Measurements from ENCODE around the gene SIL1. TPM values are rescaled to one million over a fixed set of nuclear protein-coding genes. Genes with fewer than 3 reads are reported as not detected.

SIL1 gene
- total RNA-seq, 1 donor from 2014 or later: 39.3 TPM

- no peaks in the 10 kb centered on the region for H3K27me3 ChIP-seq (ENCODE audit: low read depth)
- no peak overlapping the region for H3K4me3 ChIP-seq
- no peaks in the 10 kb centered on the region for H3K36me3 ChIP-seq
- no peaks in the 10 kb centered on the region for H3K9me3 ChIP-seq (replicated peaks)
- peaks cover 4% of the 10 kb centered on the region for H3K4me1 ChIP-seq
- intact Hi-C loops (cut with micrococcal nuclease): no loop called here
- DNase-seq: no peak
- TF ChIP-seq CTCF (IDR thresholded peaks at IDR 0.05; ENCODE audit: borderline replicate concordance): no peak
- no peak overlapping the region for H3K27ac ChIP-seq (replicated peaks)
Measured at GRCh38 chr5:139052975-139053374, 145.2 kb downstream of the SIL1 start.

GRCh38 chr5:139051392-139051791 lies 146.8 kb downstream of the SIL1 start:
- Histone ChIP-seq H3K27ac (replicated peaks) (no peak overlapping the region), H3K36me3 (no peaks in the 10 kb centered on the region), H3K9me3 (replicated peaks) (no peaks in the 10 kb centered on the region), H3K27me3 (ENCODE audit: low read depth) (no peaks in the 10 kb centered on the region), H3K4me3 (no peak overlapping the region), H3K4me1 (no peaks in the 10 kb centered on the region)
- no peak for TF ChIP-seq CTCF (IDR thresholded peaks at IDR 0.05; ENCODE audit: borderline replicate concordance)
- intact Hi-C loops (cut with micrococcal nuclease): no loop called here
- no peak for DNase-seq

DNA sequence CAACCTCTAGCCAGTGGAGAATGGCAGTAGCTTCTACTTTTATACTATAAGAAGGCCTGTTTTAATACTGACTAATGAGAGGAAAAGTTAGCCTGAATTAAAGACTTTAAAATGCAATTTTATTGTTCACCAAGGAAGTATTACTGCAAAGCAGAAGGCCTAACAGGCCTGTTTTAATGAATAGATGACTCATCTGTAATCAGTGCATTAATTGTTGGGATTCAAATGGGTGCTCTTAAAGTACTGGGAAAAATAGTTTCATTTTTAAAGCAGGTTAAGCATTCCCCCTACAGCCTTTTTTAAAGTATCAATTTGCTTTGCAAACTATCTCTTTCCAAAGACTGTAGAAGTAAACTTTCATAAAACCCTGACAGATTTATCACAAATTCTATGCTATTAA lies 147.7 kb downstream of the SIL1 start:
- no peak for DNase-seq
- TF ChIP-seq CTCF (IDR thresholded peaks at IDR 0.05; ENCODE audit: borderline replicate concordance): no peak
- H3K36me3 ChIP-seq: no peaks in the 10 kb centered on the region
- H3K27me3 ChIP-seq (ENCODE audit: low read depth): no peaks in the 10 kb centered on the region
- H3K9me3 ChIP-seq (replicated peaks): no peaks in the 10 kb centered on the region
- H3K4me1 ChIP-seq: no peaks in the 10 kb centered on the region
- intact Hi-C loops (cut with micrococcal nuclease): no loop called here
- H3K27ac ChIP-seq (replicated peaks): no peak overlapping the region
- H3K4me3 ChIP-seq: no peak overlapping the region

DNA sequence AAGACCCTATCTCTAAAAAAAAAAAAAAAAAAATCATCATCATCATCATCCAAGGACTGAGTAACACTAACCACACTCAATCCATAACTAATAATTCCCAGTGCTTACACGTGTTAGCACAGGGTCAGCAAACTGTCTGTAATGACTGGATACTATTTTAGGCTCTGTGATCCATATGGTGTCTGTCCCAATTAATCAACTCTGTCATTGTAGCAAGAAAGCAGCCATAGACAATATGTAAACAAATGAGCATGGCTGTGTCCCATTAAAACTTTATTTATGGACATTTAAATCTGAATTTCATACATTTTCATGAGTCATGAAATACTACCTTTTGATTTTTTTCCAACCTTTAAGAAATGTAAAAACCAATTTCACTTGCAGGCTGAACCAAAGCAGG lies 148.4 kb downstream of the SIL1 start:
- no peak for DNase-seq
- Histone ChIP-seq H3K27me3 (ENCODE audit: low read depth) (no peaks in the 10 kb centered on the region), H3K27ac (replicated peaks) (no peak overlapping the region), H3K4me3 (no peak overlapping the region), H3K4me1 (no peaks in the 10 kb centered on the region), H3K36me3 (no peaks in the 10 kb centered on the region), H3K9me3 (replicated peaks) (no peaks in the 10 kb centered on the region)
- TF ChIP-seq CTCF (IDR thresholded peaks at IDR 0.05; ENCODE audit: borderline replicate concordance): no peak
- intact Hi-C loops (cut with micrococcal nuclease): no loop called here

- intact Hi-C loops (cut with micrococcal nuclease): no loop called here
- no peaks in the 10 kb centered on the region for H3K4me1 ChIP-seq
- H3K4me3 ChIP-seq: no peak overlapping the region
- no peak for DNase-seq
- TF ChIP-seq CTCF (IDR thresholded peaks at IDR 0.05; ENCODE audit: borderline replicate concordance): no peak
- no peaks in the 10 kb centered on the region for H3K36me3 ChIP-seq
- H3K9me3 ChIP-seq (replicated peaks): no peaks in the 10 kb centered on the region
- H3K27me3 ChIP-seq (ENCODE audit: low read depth): no peaks in the 10 kb centered on the region
- no peak overlapping the region for H3K27ac ChIP-seq (replicated peaks)
Measured at GRCh38 chr5:139046551-139046950, 151.6 kb downstream of the SIL1 start.
